Activated T-helper 1 cell treated with Interleukin-2 at 50 U/mL for 16 hours (primary cell): ENCODE results near the gene LRGUK.

ENCODE experiments used
- DNase-seq: peaks from one replicate; pipeline ENCODE4 v3.0.0-alpha.2; 2020; ENCODE audit warnings: low read depth

Gene LRGUK

GRCh38 chr7:134307320-134307719 is 180.2 kb downstream of the LRGUK start:
- DNase-seq: no peak

DNA sequence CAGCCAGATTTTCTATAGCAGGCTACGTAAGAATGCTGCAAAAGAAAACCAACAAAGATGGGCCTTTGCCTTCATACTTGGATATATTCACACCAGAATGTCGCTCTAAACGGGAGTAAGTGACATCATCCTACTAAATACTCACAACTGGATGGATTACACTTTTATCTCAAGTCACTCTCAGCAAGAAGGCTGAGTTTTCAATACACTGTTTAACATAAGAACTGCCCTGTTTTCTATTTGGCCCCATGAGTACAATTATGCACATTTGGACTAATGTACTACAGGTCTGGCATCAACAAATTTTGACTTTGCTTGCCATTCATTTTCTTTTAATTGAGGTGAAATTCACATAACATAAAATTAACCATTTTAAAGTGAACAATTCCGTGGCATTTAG is 181.4 kb downstream of the LRGUK start:
- no peak for DNase-seq

- DNase-seq: no peak
Measured at GRCh38 chr7:134311807-134312206, 184.7 kb downstream of the LRGUK start.

GRCh38 chr7:134312717-134313116 is 185.6 kb downstream of the LRGUK start:
- DNase-seq: no peak

- DNase-seq: no peak
Measured at GRCh38 chr7:134313543-134313942, 186.4 kb downstream of the LRGUK start.
